SK-N-SH (cell line): ENCODE results near the gene COL15A1. TPM values are rescaled to one million over a fixed set of nuclear protein-coding genes. Genes with fewer than 3 reads are reported as not detected.
A peak's percentile ranks its signal among the peaks of the same experiment; 100 is the strongest.

ENCODE experiments used
- CTCF ChIA-PET: fragments of 300-600, 350-600 bp; formaldehyde crosslinking; extraction: SDS; loops from one replicate; lab custom pipeline; 2021; lab: Yijun Ruan, JAX
- POLR2A ChIA-PET: fragments of 350-600 bp; sonication (Branson Sonifier 250); formaldehyde crosslinking; extraction: SDS; loops from one replicate; lab custom pipeline; 2020; ENCODE audit warnings: antibody characterized with exemption, inconsistent platforms; lab: Yijun Ruan, JAX
- DNase-seq: peaks from one replicate; pipeline ENCODE4 v3.0.0; 2012
- H2AFZ ChIP-seq: fragments of 200-600 bp; sonication (generic); 2 replicates; pipeline ENCODE4 v1.8.1; 2016; ENCODE audit warnings: antibody characterized with exemption, mild to moderate bottlenecking, low read depth
- H3F3A ChIP-seq: fragments of 200-600 bp; sonication (generic); replicated peaks from 2 replicates; pipeline ENCODE3; 2016; ENCODE audit warnings: antibody characterized with exemption, mild to moderate bottlenecking; ENCODE audit not compliant: insufficient read depth
- H3K27ac ChIP-seq, 2 experiments: fragments of 200-500 bp in 1 of 2; fragments of 200-600 bp in 1 of 2; sonication (Bioruptor generic) in 1 of 2; sonication (generic), shearing (Covaris generic) in 1 of 2; 2 replicates each; pipeline versions ENCODE4 v1.5.1 to v1.6.1; 2014 to 2016; ENCODE audit warnings: low read depth in 2 of 2, inconsistent platforms in 1 of 2, low read length in 1 of 2, mild to moderate bottlenecking in 1 of 2, mixed read lengths in 1 of 2
- H3K27me3 ChIP-seq: fragments of 200-600 bp; sonication (generic), shearing (Covaris generic); 2 replicates; pipeline ENCODE4 v1.6.1; 2016; ENCODE audit warnings: mixed run types; ENCODE audit not compliant: insufficient read depth
- H3K36me3 ChIP-seq, 2 experiments: fragments of 200-500 bp in 1 of 2; fragments of 200-600 bp in 1 of 2; sonication (Bioruptor generic) in 1 of 2; sonication (generic) in 1 of 2; replicated peaks in 1 of 2; 2 replicates each; pipeline versions ENCODE3 to v1.5.1; 2014 to 2016; ENCODE audit warnings: low read length in 1 of 2, mild to moderate bottlenecking in 1 of 2; ENCODE audit not compliant: insufficient read depth in 2 of 2, control insufficient read depth in 1 of 2
- H3K4me1 ChIP-seq, 2 experiments: fragments of 200-500 bp in 1 of 2; fragments of 200-600 bp in 1 of 2; sonication (Bioruptor generic) in 1 of 2; sonication (generic), shearing (Covaris generic) in 1 of 2; 2 replicates each; pipeline versions ENCODE4 v1.5.1 to v1.6.1; 2014 to 2016; ENCODE audit warnings: low read depth in 1 of 2, low read length in 1 of 2, mixed run types in 1 of 2; ENCODE audit not compliant: insufficient read depth in 2 of 2, control insufficient read depth in 1 of 2
- H3K4me2 ChIP-seq: fragments of 200-600 bp; sonication (generic), shearing (Covaris generic); 2 replicates; pipeline ENCODE4 v1.6.1; 2017; ENCODE audit warnings: mixed run types
- H3K4me3 ChIP-seq, 2 experiments: fragments of 200-500 bp in 1 of 2; fragments of 200-600 bp in 1 of 2; sonication (Bioruptor generic) in 1 of 2; sonication (generic), shearing (Covaris generic) in 1 of 2; 2 replicates each; pipeline versions ENCODE4 v1.5.1 to v1.8.1; 2014 to 2016; ENCODE audit warnings: low read depth in 2 of 2, inconsistent platforms in 1 of 2, low read length in 1 of 2, mild to moderate bottlenecking in 1 of 2, mixed read lengths in 1 of 2, moderate library complexity in 1 of 2
- H3K79me2 ChIP-seq: fragments of 200-600 bp; sonication (generic); 2 replicates; pipeline ENCODE4 v1.8.1; 2017; ENCODE audit warnings: mild to moderate bottlenecking; ENCODE audit not compliant: insufficient read depth
- H3K9ac ChIP-seq: fragments of 200-600 bp; sonication (generic); 2 replicates; pipeline ENCODE4 v1.6.1; 2017; ENCODE audit warnings: mixed run types
- H3K9me2 ChIP-seq: fragments of 200-600 bp; sonication (generic); 2 replicates; pipeline ENCODE4 v1.6.1; 2017; ENCODE audit warnings: mixed run types
- H3K9me3 ChIP-seq: fragments of 200-600 bp; sonication (generic); 2 replicates; pipeline ENCODE4 v1.6.1; 2017; ENCODE audit warnings: mixed run types, mild to moderate bottlenecking, moderate library complexity
- H4K20me1 ChIP-seq: fragments of 200-600 bp; sonication (generic); 2 replicates; pipeline ENCODE4 v1.6.1; 2017; ENCODE audit warnings: mild to moderate bottlenecking, mixed run types; ENCODE audit not compliant: insufficient read depth
- EP300 ChIP-seq, 2 experiments: IDR thresholded peaks; 2 replicates each; pipeline versions ENCODE4 v1.4.0 to v1.6.1; 2012; ENCODE audit warnings: borderline replicate concordance in 1 of 2, low read depth in 1 of 2, low read length in 1 of 2
- GATA2 ChIP-seq: sonication (generic); formaldehyde crosslinking; IDR thresholded peaks from 2 replicates; pipeline ENCODE4 v1.5.0; 2020; ENCODE audit warnings: mild to moderate bottlenecking, missing genetic modification reagents
- JUND ChIP-seq: IDR thresholded peaks from 2 replicates; pipeline ENCODE4 v1.4.0; 2012
- NFIC ChIP-seq: IDR thresholded peaks from 2 replicates; pipeline ENCODE4 v1.4.0; 2012; ENCODE audit warnings: borderline replicate concordance
- NRF1 ChIP-seq: IDR thresholded peaks from 2 replicates; pipeline ENCODE4 v1.6.1; 2012; ENCODE audit warnings: low read depth, mild to moderate bottlenecking, low read length
- POLR2AphosphoS5 ChIP-seq: IDR thresholded peaks from 2 replicates; pipeline ENCODE4 v1.6.1; 2012; ENCODE audit warnings: low read depth, low read length
- RAD21 ChIP-seq: IDR thresholded peaks from 2 replicates; pipeline ENCODE4 v1.6.1; 2012; ENCODE audit warnings: mild to moderate bottlenecking, low read length
- RCOR1 ChIP-seq: fragments of 150-350 bp; IDR thresholded peaks from 2 replicates; pipeline ENCODE4 v1.6.1; 2017; ENCODE audit warnings: antibody characterized with exemption, low read length
- SMC3 ChIP-seq: IDR thresholded peaks from 2 replicates; pipeline ENCODE4 v1.6.1; 2012; ENCODE audit warnings: low read depth, low read length, improper control_type of control experiment
- TCF12 ChIP-seq: IDR thresholded peaks from 2 replicates; pipeline ENCODE4 v1.4.0; 2012
- TEAD4 ChIP-seq: IDR thresholded peaks from 2 replicates; pipeline ENCODE4 v1.4.0; 2012; ENCODE audit warnings: mild to moderate bottlenecking, borderline replicate concordance; ENCODE audit not compliant: insufficient read depth
- WGBS: methylation state at CpG from one replicate; pipeline ENCODE4 v1.1.6; 2017; ENCODE audit warnings: low lambda C conversion rate; 5-methylcytosine and 5-hydroxymethylcytosine counted together
- polyA plus RNA-seq, 3 experiments: library from polyadenylated mRNA; depleted of rRNA; stranded (reverse); fragments of >200 nt; gene quantifications; 2 replicates each; pipeline ENCODE4 v1.2.3, GENCODE V29; 2012
- TF ChIP-seq, protein P1 (sequence below): IDR thresholded peaks from 2 replicates; pipeline ENCODE4; 2012
- TF ChIP-seq, protein P2 (sequence below): IDR thresholded peaks from 2 replicates; pipeline ENCODE4 v1.6.1; 2012; ENCODE audit warnings: mild to moderate bottlenecking, low read depth, low read length, moderate library complexity
- TF ChIP-seq, protein P3 (sequence below): fragments of 150-350 bp; IDR thresholded peaks from 2 replicates; pipeline ENCODE4 v1.6.1; 2016; ENCODE audit warnings: mild to moderate bottlenecking, low read depth, low read length
- TF ChIP-seq, protein P4 (sequence below): fragments of 200-600 bp; sonication (generic); IDR thresholded peaks from 2 replicates; pipeline ENCODE4 v1.6.1; 2017; ENCODE audit warnings: antibody characterized with exemption, mild to moderate bottlenecking, moderate library complexity

The COL15A1 gene
- polyA plus RNA-seq, 1 of the 3 experiments (the other 2 are of a cell fraction), result 0.84 TPM

DNA sequence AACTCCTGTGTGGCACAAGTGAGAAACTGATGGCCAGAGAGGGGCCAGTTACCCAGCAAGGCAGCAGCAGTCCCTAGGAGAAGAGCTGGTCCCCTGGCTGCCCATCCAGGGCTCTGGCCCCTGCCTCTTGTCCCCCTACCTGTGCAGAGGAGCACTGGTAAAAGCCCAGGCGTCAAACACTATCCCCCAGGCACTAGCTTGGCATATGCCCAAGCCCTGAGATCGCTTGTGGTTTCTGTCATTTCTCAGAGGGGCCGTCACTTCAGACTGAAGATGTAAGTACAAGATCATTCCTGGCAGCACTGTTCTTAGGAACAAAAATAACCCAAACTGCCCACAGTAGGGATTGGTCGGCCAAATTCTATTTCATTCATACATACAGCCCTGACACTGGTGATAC, 53.9 kb downstream of the COL15A1 start:
- no peaks in the 10 kb centered on the region for H3F3A ChIP-seq
- TF ChIP-seq, protein P1, sequence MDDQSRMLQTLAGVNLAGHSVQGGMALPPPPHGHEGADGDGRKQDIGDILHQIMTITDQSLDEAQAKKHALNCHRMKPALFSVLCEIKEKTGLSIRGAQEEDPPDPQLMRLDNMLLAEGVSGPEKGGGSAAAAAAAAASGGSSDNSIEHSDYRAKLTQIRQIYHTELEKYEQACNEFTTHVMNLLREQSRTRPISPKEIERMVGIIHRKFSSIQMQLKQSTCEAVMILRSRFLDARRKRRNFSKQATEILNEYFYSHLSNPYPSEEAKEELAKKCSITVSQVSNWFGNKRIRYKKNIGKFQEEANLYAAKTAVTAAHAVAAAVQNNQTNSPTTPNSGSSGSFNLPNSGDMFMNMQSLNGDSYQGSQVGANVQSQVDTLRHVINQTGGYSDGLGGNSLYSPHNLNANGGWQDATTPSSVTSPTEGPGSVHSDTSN, result peak; percentile 60
- TF ChIP-seq NFIC (peak; percentile 48; the same call in 1 of the 2 replicates), TCF12 (peak; percentile 54), EP300 (IDR thresholded peaks at IDR 0.05; ENCODE audit: borderline replicate concordance in 1 of 2, low read depth in 1 of 2, low read length in 1 of 2) (0 out of 4 replicates have a peak, but pooled peaks of 1 of the 2 experiments have one; percentile 16), JUND (no peak)
- TF ChIP-seq, all 33 proteins: peak for 4
- POLR2A ChIA-PET, result no interaction called here
- Histone ChIP-seq H3K36me3 (no peaks in the 10 kb centered on the region), H3K9ac (no peak overlapping the region), H3K79me2 (no peaks in the 10 kb centered on the region), H3K9me3 (no peaks in the 10 kb centered on the region), H3K9me2 (no peaks in the 10 kb centered on the region), H3K4me2 (no peak overlapping the region), H3K27ac (no peak overlapping the region), H4K20me1 (no peaks in the 10 kb centered on the region), H3K4me1 (peaks cover 0 to 6% of the 10 kb centered on the region in 2 experiments; a peak in 1 of 4 replicates), H3K4me3 (no peak overlapping the region), H3K27me3 (no peaks in the 10 kb centered on the region), H2AFZ (no peak overlapping the region)
- DNase-seq, result no peak
- CTCF ChIA-PET, result interaction anchor here (0.8 to 11.4 kb wide), 15 partner anchors 11 to 189 kb away, joined by 3 to 131 read pairs (median 6); no protein-coding TSS in a partner anchor
- WGBS, result 32% methylated on average over 4 of the region's 4 CpGs

DNA sequence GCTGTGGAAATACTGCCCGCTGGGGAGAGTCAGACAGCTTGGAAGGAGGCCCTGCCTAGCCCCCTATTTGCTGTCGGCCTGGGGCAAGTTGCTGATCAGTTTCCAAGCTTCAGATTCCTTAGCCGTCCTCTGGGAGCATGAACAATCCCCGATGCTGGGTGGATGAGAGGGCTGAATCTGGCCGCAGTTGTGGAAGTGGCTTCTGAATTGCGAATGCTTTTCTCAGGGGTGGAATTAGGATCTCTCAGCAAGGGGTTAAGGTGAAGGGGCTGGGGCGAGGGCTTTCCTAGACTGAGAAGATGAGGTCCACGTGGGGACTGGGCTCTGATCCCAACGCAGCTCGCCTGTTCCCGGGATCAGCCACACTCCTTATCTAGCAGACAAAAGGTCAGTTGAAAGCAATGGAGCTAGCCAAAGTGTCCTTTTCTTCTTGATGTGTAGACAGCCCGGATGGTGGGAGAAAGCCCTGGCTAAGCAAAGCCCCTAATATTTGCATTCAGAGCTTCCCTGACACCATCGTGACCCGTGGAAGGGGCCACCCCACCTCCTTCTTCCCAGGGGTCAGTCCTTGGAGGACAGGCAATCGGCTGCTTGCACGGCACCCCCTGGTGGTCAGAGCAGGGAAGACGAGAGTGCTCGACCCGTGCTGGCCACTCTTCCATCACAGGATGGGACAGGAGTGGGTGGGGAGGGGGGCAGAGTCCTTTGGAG, 54.9 kb downstream of the COL15A1 start:
- Histone ChIP-seq H2AFZ (no peak overlapping the region), H4K20me1 (no peaks in the 10 kb centered on the region), H3K27ac (no peak overlapping the region), H3K4me3 (peak overlapping the region in 1 of 2 experiments; percentile 27; a peak in 1 of 4 replicates), H3K36me3 (no peaks in the 10 kb centered on the region), H3K9me3 (no peaks in the 10 kb centered on the region), H3K9ac (no peak overlapping the region), H3F3A (no peaks in the 10 kb centered on the region), H3K27me3 (no peaks in the 10 kb centered on the region), H3K9me2 (no peaks in the 10 kb centered on the region), H3K4me2 (no peak overlapping the region), H3K4me1 (peaks cover 0 to 6% of the 10 kb centered on the region in 2 experiments; a peak in 1 of 4 replicates), H3K79me2 (no peaks in the 10 kb centered on the region)
- ChIA-PET POLR2A (no interaction called here), CTCF (interaction anchor here (0.6 to 11.4 kb wide), 40 partner anchors 8 to 300 kb away, joined by 3 to 131 read pairs (median 3); no protein-coding TSS in a partner anchor)
- peak; percentile 87 for DNase-seq
- TF ChIP-seq GATA2 (CRISPR knock-in tag), result no peak
- peak; percentile 90 for TF ChIP-seq SMC3
- TF ChIP-seq RAD21, result peak; percentile 73
- TF ChIP-seq RCOR1, result no peak
- TF ChIP-seq, protein P2, sequence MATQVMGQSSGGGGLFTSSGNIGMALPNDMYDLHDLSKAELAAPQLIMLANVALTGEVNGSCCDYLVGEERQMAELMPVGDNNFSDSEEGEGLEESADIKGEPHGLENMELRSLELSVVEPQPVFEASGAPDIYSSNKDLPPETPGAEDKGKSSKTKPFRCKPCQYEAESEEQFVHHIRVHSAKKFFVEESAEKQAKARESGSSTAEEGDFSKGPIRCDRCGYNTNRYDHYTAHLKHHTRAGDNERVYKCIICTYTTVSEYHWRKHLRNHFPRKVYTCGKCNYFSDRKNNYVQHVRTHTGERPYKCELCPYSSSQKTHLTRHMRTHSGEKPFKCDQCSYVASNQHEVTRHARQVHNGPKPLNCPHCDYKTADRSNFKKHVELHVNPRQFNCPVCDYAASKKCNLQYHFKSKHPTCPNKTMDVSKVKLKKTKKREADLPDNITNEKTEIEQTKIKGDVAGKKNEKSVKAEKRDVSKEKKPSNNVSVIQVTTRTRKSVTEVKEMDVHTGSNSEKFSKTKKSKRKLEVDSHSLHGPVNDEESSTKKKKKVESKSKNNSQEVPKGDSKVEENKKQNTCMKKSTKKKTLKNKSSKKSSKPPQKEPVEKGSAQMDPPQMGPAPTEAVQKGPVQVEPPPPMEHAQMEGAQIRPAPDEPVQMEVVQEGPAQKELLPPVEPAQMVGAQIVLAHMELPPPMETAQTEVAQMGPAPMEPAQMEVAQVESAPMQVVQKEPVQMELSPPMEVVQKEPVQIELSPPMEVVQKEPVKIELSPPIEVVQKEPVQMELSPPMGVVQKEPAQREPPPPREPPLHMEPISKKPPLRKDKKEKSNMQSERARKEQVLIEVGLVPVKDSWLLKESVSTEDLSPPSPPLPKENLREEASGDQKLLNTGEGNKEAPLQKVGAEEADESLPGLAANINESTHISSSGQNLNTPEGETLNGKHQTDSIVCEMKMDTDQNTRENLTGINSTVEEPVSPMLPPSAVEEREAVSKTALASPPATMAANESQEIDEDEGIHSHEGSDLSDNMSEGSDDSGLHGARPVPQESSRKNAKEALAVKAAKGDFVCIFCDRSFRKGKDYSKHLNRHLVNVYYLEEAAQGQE, result no peak
- TF ChIP-seq POLR2AphosphoS5, result no peak
- TF ChIP-seq, protein P3, sequence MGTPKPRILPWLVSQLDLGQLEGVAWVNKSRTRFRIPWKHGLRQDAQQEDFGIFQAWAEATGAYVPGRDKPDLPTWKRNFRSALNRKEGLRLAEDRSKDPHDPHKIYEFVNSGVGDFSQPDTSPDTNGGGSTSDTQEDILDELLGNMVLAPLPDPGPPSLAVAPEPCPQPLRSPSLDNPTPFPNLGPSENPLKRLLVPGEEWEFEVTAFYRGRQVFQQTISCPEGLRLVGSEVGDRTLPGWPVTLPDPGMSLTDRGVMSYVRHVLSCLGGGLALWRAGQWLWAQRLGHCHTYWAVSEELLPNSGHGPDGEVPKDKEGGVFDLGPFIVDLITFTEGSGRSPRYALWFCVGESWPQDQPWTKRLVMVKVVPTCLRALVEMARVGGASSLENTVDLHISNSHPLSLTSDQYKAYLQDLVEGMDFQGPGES, result no peak
- no peak for TF ChIP-seq TEAD4
- TF ChIP-seq NRF1, result no peak
- TF ChIP-seq, protein P4, sequence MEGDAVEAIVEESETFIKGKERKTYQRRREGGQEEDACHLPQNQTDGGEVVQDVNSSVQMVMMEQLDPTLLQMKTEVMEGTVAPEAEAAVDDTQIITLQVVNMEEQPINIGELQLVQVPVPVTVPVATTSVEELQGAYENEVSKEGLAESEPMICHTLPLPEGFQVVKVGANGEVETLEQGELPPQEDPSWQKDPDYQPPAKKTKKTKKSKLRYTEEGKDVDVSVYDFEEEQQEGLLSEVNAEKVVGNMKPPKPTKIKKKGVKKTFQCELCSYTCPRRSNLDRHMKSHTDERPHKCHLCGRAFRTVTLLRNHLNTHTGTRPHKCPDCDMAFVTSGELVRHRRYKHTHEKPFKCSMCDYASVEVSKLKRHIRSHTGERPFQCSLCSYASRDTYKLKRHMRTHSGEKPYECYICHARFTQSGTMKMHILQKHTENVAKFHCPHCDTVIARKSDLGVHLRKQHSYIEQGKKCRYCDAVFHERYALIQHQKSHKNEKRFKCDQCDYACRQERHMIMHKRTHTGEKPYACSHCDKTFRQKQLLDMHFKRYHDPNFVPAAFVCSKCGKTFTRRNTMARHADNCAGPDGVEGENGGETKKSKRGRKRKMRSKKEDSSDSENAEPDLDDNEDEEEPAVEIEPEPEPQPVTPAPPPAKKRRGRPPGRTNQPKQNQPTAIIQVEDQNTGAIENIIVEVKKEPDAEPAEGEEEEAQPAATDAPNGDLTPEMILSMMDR, result peak; percentile 86
- TF ChIP-seq, protein P1, result no peak
- WGBS, result 29% methylated on average over 18 of the region's 19 CpGs
